Glutamatergic neuron (in vitro differentiated cells): ENCODE results near the gene SLC28A1. TPM values are rescaled to one million over a fixed set of nuclear protein-coding genes. Genes with fewer than 3 reads are reported as not detected.

Experiments used
- DNase-seq: peaks from one replicate; pipeline ENCODE4 v3.0.0; 2022
- H3K27ac Mint-ChIP-seq: one replicate; pipeline ENCODE4 v1.8.0; 2020; ENCODE audit warnings: mild to moderate bottlenecking, mixed read lengths, inconsistent platforms; ENCODE audit not compliant: unreplicated experiment
- H3K27me3 Mint-ChIP-seq: one replicate; pipeline ENCODE4 v1.8.0; 2020; ENCODE audit warnings: mild to moderate bottlenecking, moderate library complexity, mixed read lengths, inconsistent platforms; ENCODE audit not compliant: unreplicated experiment
- H3K36me3 Mint-ChIP-seq: one replicate; pipeline ENCODE4 v1.8.0; 2020; ENCODE audit warnings: mild to moderate bottlenecking, mixed read lengths, inconsistent platforms; ENCODE audit not compliant: unreplicated experiment
- H3K4me1 Mint-ChIP-seq: one replicate; pipeline ENCODE4 v1.8.0; 2020; ENCODE audit warnings: mild to moderate bottlenecking, low read depth, mixed read lengths, inconsistent platforms; ENCODE audit not compliant: unreplicated experiment
- H3K4me3 Mint-ChIP-seq: one replicate; pipeline ENCODE4 v1.8.0; 2020; ENCODE audit warnings: mild to moderate bottlenecking, mixed read lengths, inconsistent platforms; ENCODE audit not compliant: unreplicated experiment
- H3K9me3 Mint-ChIP-seq: one replicate; pipeline ENCODE4 v1.8.0; 2020; ENCODE audit warnings: mild to moderate bottlenecking, moderate library complexity, mixed read lengths, inconsistent platforms; ENCODE audit not compliant: unreplicated experiment
- CTCF ChIP-seq: fragments of 200-600 bp; sonication (generic); IDR thresholded peaks from one replicate; pipeline ENCODE4 v1.5.0; 2021; ENCODE audit not compliant: partially characterized antibody, unreplicated experiment
- total RNA-seq: library from RNA; stranded (reverse); fragmentation: NEBNext Ultra II Directional; extraction: Animal tissue kit (Norgen Biotek cat#: 25700); gene quantifications from one replicate; pipeline ENCODE4 v1.2.1, GENCODE V29; 2021; ENCODE audit not compliant: unreplicated experiment

SLC28A1 gene
- total RNA-seq, 1 donor from 2014 or later: 0.25 TPM

- H3K4me3 Mint-ChIP-seq: peak overlapping the region; percentile 69
- H3K36me3 Mint-ChIP-seq: no peaks in the 10 kb centered on the region
- peaks cover 7% of the 10 kb centered on the region for H3K27me3 Mint-ChIP-seq
- no peak for DNase-seq
- peaks cover 13% of the 10 kb centered on the region for H3K4me1 Mint-ChIP-seq
- H3K9me3 Mint-ChIP-seq: peaks cover 7% of the 10 kb centered on the region
- H3K27ac Mint-ChIP-seq: peak overlapping the region; percentile 81
- TF ChIP-seq CTCF: no peak
Measured at GRCh38 chr15:84944311-84944710, 59.8 kb downstream of the SLC28A1 start.

- peaks cover 13% of the 10 kb centered on the region for H3K4me1 Mint-ChIP-seq
- H3K9me3 Mint-ChIP-seq: peaks cover 7% of the 10 kb centered on the region
- H3K27ac Mint-ChIP-seq: peak overlapping the region; percentile 81
- TF ChIP-seq CTCF: no peak
- H3K36me3 Mint-ChIP-seq: no peaks in the 10 kb centered on the region
- H3K4me3 Mint-ChIP-seq: no peak overlapping the region
- H3K27me3 Mint-ChIP-seq: peaks cover 7% of the 10 kb centered on the region
- no peak for DNase-seq
Measured at GRCh38 chr15:84944861-84945260, 60.4 kb downstream of the SLC28A1 start.

GRCh38 chr15:84946772-84947489 lies 62.5 kb downstream of the SLC28A1 start:
- no peaks in the 10 kb centered on the region for H3K36me3 Mint-ChIP-seq
- TF ChIP-seq CTCF: no peak
- H3K9me3 Mint-ChIP-seq: peaks cover 7% of the 10 kb centered on the region
- H3K27ac Mint-ChIP-seq: no peak overlapping the region
- no peak overlapping the region for H3K4me3 Mint-ChIP-seq
- peaks cover 19% of the 10 kb centered on the region for H3K4me1 Mint-ChIP-seq
- H3K27me3 Mint-ChIP-seq: peaks cover 7% of the 10 kb centered on the region
- no peak for DNase-seq

GRCh38 chr15:84947947-84948830 lies 63.7 kb downstream of the SLC28A1 start:
- no peak for TF ChIP-seq CTCF
- Mint-ChIP-seq H3K9me3 (peaks cover 7% of the 10 kb centered on the region), H3K4me1 (peaks cover 22% of the 10 kb centered on the region), H3K27ac (no peak overlapping the region), H3K27me3 (peaks cover 5% of the 10 kb centered on the region), H3K36me3 (no peaks in the 10 kb centered on the region), H3K4me3 (no peak overlapping the region)
- DNase-seq: no peak

GRCh38 chr15:84949043-84949442 lies 64.6 kb downstream of the SLC28A1 start:
- H3K4me1 Mint-ChIP-seq: peaks cover 18% of the 10 kb centered on the region

More at GRCh38 chr15:84949043-84949442, 64.6 kb downstream of the SLC28A1 start:
- no peak for TF ChIP-seq CTCF
- DNase-seq: no peak
- Mint-ChIP-seq H3K9me3 (peaks cover 7% of the 10 kb centered on the region), H3K4me3 (no peak overlapping the region), H3K36me3 (no peaks in the 10 kb centered on the region), H3K27me3 (peaks cover 5% of the 10 kb centered on the region), H3K27ac (no peak overlapping the region)
